Sigmoid colon (tissue), 7 donors: Measurements from ENCODE around the gene LRRK2. TPM values are rescaled to one million over a fixed set of nuclear protein-coding genes. Genes with fewer than 3 reads are reported as not detected.

ENCODE experiments used
- DNase-seq: peaks from one replicate; pipeline ENCODE4 v3.0.0-alpha.2; 2019
- H3K27ac ChIP-seq, 4 donors: fragments of 200-600 bp; sonication (generic); one replicate each; pipeline ENCODE4 v1.5.1; 2016 to 2019; ENCODE audit warnings: mild to moderate bottlenecking in 1 of 4
- H3K27me3 ChIP-seq, 3 donors: fragments of 200-600 bp; sonication (generic); one replicate each; pipeline ENCODE4 v1.5.1; 2019; ENCODE audit warnings: mild to moderate bottlenecking in 1 of 3
- H3K36me3 ChIP-seq, 4 donors: fragments of 200-600 bp; sonication (generic); one replicate each; pipeline ENCODE4 v1.5.1; 2016 to 2019
- H3K4me1 ChIP-seq, 4 donors: fragments of 200-600 bp; sonication (generic); one replicate each; pipeline ENCODE4 v1.5.1; 2017 to 2019
- H3K4me3 ChIP-seq, 4 donors: fragments of 200-600 bp; sonication (generic); one replicate each; pipeline ENCODE4 v1.5.1; 2017 to 2019; ENCODE audit warnings: mild to moderate bottlenecking in 2 of 4, moderate library complexity in 1 of 4
- H3K9me3 ChIP-seq, 4 donors: fragments of 200-600 bp in 3 of 4; sonication (generic) in 3 of 4; one replicate each; pipeline versions ENCODE4 v1.5.1 to v1.6.1; 2013 to 2019
- CTCF ChIP-seq, 4 experiments: fragments of 450-650 bp in 3 of 4; fragments of 200-600 bp in 1 of 4; IDR thresholded peaks; one replicate each; pipeline ENCODE4 v1.5.1; 2016 to 2019; ENCODE audit warnings: antibody characterized with exemption in 4 of 4, mild to moderate bottlenecking in 3 of 4, moderate library complexity in 2 of 4
- EP300 ChIP-seq, 4 donors: sonication (generic); formaldehyde crosslinking; IDR thresholded peaks; one replicate each; pipeline ENCODE4 v1.6.1; 2017; ENCODE audit warnings: antibody characterized with exemption in 4 of 4
- POLR2A ChIP-seq, 2 donors: fragments of 450-650 bp; IDR thresholded peaks; one replicate each; pipeline ENCODE4 v1.6.1; 2016; ENCODE audit warnings: antibody characterized with exemption in 2 of 2, mild to moderate bottlenecking in 2 of 2, moderate library complexity in 2 of 2
- POLR2AphosphoS5 ChIP-seq, 4 donors: sonication (generic); formaldehyde crosslinking; IDR thresholded peaks; one replicate each; pipeline ENCODE4 v1.6.1; 2017; ENCODE audit warnings: antibody characterized with exemption in 4 of 4
- WGBS, 2 donors: extraction: QIAGEN DNeasy Blood & Tissue Kit; methylation state at CpG; one replicate each; pipeline ENCODE4 v1.1.7; 2013; 5-methylcytosine and 5-hydroxymethylcytosine counted together
- intact Hi-C: fragments of 100-400 bp; cut with DNase I; formaldehyde crosslinking; loops from one replicate; pipeline ENCODE4 v1.15.1; 2023
- polyA plus RNA-seq, 3 donors: library from polyadenylated mRNA; stranded (reverse); fragments of 200-250 nt; gene quantifications; one replicate each; pipeline ENCODE4 v1.2.3, GENCODE V29; 2013
- total RNA-seq, 4 donors: library from RNA; depleted of rRNA; stranded (reverse); fragments of >200 nt; gene quantifications; one replicate each; pipeline ENCODE4 v1.1.0, GENCODE V29; 2016
- donor health status: healthy with polysubstance abuse.
- donor health status: Bipolar disorder and iron deficiency.
- donor health status: healthy.

The LRRK2 gene
- total and polyA plus RNA-seq, 7 donors, result 0.92 to 29.9 (median 18.7) TPM

DNA sequence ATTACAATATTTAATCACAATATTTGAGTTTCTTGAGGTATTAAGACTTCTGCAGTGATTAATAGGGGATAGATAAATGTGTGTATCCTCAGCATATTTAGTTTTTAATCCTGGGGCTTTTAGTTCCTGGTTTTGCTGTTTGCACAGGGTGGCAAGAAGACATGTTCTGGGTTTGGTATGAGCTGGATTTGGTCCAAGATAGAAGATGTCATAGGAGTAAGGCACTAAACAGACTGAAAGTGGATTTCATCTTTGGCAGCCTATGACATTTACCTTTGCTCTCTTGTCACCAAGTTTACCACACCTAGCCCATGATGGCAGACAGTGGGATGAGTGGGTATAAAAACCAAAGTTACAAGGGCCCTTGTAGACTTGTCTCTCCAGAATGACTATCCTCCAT, 168.2 kb downstream of the LRRK2 start:
- no peaks in the 10 kb centered on the region for H3K4me1 ChIP-seq
- no peak overlapping the region for H3K4me3 ChIP-seq
- intact Hi-C loops, result no loop called here
- H3K27me3 ChIP-seq, result no peaks in the 10 kb centered on the region
- H3K36me3 ChIP-seq, result no peaks in the 10 kb centered on the region
- H3K27ac ChIP-seq, result no peak overlapping the region
- H3K9me3 ChIP-seq, result no peaks in the 10 kb centered on the region
- no peak for DNase-seq
- no peak for TF ChIP-seq CTCF (IDR thresholded peaks at IDR 0.05)
- TF ChIP-seq POLR2A (IDR thresholded peaks at IDR 0.05), result no peak
- TF ChIP-seq POLR2AphosphoS5 (IDR thresholded peaks at IDR 0.05), result no peak
- TF ChIP-seq EP300 (IDR thresholded peaks at IDR 0.05), result no peak

DNA sequence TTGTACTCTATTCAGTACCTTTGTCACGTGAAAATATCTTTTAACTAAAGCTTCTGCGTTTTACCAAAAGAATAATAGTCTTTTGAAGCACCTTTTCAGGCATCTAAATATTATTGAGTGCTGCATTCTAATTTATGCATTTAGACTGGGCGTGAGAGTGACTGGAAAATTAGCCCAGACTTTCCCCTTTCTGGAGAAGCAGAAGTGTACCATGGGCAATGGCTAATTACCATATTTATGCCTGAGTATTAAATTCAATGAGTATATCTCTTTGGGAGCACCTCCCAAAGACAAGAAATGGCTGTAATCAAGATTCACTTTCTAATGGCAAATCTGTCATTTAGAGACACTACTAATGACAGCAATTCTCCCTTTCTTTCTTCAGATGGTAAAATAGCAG, 174.9 kb downstream of the LRRK2 start:
- intact Hi-C loops, result no loop called here
- no peaks in the 10 kb centered on the region for H3K9me3 ChIP-seq

DNA sequence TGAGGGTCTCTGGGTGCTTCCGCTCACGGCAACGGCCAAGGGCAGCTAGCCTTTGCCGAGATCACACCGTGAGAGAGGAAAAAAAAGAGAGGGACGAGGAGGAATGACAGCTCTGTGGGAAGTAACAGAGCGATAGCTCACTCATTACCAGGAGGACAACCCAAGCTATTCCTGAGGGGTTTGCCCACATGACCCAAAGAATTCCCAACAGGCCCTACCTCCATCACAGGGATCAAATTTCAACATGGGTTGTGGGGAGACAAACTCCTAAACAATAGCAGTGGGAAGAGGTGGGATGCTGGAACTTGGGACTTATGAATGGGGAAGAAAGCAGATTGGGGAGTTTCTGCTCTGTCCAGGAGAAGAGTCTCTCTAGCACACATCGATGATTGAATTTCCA, 180.6 kb downstream of the LRRK2 start:
- DNase-seq, result no peak
- WGBS, 2 donors, result 87 to 89% methylated on average over 8 of the region's 8 CpGs
- H3K36me3 ChIP-seq, result no peaks in the 10 kb centered on the region
- H3K9me3 ChIP-seq, result no peaks in the 10 kb centered on the region
- no peak overlapping the region for H3K27ac ChIP-seq
- H3K4me1 ChIP-seq, result no peaks in the 10 kb centered on the region
- no peaks in the 10 kb centered on the region for H3K27me3 ChIP-seq
- no peak overlapping the region for H3K4me3 ChIP-seq
- TF ChIP-seq POLR2AphosphoS5 (IDR thresholded peaks at IDR 0.05) (no peak), POLR2A (IDR thresholded peaks at IDR 0.05) (no peak), CTCF (IDR thresholded peaks at IDR 0.05) (no peak), EP300 (IDR thresholded peaks at IDR 0.05) (no peak)
- intact Hi-C loops, result no loop called here

More for the DNA sequence above, 174.9 kb downstream of the LRRK2 start:
- Histone ChIP-seq H3K4me1 (no peaks in the 10 kb centered on the region), H3K4me3 (no peak overlapping the region), H3K36me3 (no peaks in the 10 kb centered on the region), H3K27me3 (no peaks in the 10 kb centered on the region), H3K27ac (no peak overlapping the region)
- no peak for DNase-seq
- no peak for TF ChIP-seq POLR2AphosphoS5 (IDR thresholded peaks at IDR 0.05)
- WGBS, 2 donors, result 68 to 75% methylated on average over 3 of the region's 3 CpGs

Other genes starting within 250 kb of the LRRK2 start
- gene SLC2A13, start 118.9 kb upstream of the LRRK2 start, total RNA-seq, result 10 to 100 TPM; 20.2 to 32.3 (median 29.7) TPM
- 1 to 10 TPM; 1.8 to 5.6 (median 2.8) TPM for gene SLC2A13, start 118.9 kb upstream of the LRRK2 start, polyA plus RNA-seq